Ecto neural progenitor cell (in vitro differentiated cells): ENCODE measurements around the gene SLC12A7.
"Not testable (repeated sequence)": the region's sequence is repeated elsewhere in the genome, so short reads cannot be mapped to it uniquely, and the experiment has no call there.

Experiments
- DNase-seq: peaks from one replicate; pipeline ENCODE4 v3.0.0-alpha.2; 2018; ENCODE audit warnings: low spot score

The SLC12A7 gene

DNA sequence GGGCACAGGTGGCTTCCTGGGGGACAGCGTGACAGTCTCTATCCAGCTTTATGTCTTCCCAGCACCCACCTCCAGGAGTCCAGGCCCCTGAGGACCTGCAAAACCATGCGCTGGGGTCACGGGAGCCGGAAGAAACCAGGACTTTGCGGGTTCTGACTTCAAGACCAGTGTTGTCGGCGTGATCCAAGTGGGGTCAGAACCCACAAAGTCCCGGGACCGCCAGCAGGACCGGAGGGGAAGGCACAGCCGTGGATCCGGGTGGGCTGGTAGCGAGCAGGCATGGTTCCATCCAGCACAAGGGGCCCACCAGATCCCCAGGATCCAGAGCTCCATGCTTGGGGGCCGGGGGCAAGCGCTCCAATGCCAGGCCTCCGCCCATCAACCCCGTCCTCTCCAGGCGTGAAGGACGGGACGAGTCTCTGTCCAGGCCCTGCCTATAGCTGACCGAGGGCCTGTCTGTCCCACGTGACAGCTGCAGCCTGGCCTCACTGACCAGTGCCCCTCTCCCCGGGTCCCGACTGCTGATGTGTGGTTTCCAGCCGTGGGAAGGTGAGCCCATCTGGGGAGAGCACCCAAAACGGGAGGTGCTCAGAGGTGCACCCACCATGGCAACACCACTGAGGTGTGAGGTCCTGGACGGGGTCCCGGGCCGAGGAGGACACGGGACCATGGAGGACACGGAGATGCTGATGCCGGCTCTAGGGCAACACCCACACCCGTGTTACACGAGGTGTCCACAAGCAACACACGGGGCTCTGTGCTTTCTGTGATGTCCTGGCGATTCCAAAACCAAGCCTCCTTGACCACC lies 48.9 kb downstream of the SLC12A7 start:
- DNase-seq: no peak

DNA sequence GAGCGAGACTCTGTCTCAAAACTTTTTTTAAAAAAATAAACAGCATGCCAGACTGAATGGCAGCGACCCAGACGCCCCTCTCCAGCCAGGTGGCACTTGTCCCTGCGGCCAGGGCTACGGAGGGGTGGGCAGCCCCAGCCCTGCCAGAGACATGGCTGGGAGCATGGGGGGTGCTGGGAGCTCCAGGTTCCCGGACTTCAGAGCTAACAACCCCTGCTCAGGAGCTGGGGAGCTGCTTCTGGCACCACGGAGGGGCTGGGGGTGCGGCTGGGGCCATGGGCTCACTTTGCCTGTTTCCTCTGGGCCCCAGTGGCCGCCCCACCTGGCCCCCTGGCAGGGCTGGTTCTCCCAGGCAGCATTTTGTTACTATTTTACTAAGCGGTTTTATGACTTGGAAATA lies 49.9 kb downstream of the SLC12A7 start:
- no peak for DNase-seq

DNA sequence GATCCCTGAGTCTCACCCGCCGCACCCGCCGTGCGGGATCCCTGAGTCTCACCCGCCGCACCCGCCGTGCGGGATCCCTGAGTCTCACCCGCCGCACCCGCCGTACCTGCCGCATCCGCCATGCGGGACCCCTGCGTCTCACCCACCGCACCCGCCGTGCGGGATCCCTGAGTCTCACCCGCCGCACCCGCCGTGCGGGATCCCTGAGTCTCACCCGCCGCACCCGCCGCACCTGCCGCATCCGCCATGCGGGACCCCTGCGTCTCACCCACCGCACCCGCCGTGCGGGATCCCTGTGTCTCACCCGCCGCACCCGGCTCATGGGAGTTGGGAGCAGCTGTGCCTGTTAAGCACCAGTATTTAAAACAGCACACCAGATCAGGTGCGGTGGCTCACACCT lies 50.6 kb downstream of the SLC12A7 start:
- not testable (repeated sequence) for DNase-seq

DNA sequence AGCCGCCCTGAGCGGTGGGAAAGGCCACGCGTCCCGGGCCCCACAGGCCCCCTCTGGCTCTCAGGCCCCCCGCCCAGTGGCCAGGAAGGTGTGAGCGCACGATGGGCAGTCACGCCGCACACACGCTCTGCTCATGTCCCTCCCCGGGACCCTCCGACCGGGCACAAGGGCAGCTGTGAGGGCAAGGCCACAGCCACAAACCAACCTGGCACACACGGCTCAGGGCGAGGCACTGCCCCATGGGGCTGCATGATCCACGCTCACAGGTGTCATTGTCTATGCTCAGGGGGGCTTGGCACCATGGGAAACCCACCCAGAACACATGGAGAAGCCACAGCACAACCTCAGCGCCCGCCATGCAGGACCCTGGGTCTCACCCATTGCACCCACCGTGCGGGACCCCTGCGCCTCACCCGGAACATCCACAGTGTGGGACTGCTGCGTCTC lies 51.3 kb downstream of the SLC12A7 start:
- DNase-seq: no peak

DNA sequence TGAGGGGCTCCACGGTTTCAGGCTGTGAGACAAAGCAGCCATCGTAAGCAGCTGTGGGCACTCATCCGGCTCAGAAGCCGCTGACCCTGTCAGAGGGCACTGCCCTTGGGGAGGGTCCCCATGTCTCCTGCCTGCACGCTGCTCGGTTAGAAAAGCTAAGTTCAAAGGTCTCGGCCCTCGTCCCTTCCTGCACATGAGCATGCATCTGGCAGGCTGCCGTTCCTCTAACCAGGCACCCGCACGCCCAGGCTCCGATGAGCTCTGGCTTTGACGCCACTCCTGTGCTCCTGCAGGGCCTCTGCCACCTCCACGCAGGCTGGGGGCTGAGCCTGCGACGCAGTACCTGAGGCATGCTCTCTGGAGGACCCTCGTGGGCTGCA lies 52.0 kb downstream of the SLC12A7 start:
- DNase-seq: no peak

DNA sequence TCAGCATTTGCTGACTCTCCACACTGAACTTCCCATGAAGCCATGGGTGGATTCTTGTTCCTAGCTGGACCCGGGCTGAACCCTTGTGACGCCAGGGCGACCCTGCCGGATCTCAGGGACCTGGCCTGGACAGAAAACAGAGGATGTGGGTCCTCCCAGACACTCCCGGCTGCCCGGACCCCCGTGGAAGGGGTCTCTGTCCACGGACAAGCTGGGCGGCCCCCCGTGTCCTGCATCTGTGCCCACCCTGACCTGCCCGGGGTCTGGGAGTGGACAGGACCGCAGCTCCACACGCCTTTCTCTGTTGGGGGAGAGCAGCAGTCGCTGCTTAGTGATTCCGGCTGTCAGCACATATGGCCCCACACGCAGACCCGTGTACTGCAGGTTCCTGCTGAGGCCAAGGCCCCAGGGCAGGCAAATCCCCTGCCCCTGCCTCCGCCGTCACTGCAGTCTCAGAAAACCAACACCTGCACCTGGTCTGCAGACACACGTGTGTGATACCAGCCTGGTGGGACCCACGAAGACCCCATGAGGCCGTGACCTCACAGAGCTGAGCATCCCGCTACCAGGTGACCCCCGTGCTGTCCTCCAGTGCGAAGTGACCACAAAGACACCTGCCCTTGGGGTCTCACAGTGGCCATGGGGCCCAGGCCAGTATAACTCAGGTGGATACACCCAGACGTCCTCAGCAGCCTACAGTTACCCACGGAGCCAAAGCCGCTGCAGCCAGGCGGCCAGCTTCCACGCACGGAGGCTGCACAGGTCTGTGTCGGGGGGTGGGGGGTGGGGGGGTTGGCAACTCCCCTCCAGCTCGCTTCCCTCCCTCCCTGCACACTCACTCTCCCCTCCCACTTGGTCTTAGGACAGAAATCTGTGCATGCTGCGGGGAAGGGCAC lies 52.6 kb downstream of the SLC12A7 start:
- DNase-seq: no peak

DNA sequence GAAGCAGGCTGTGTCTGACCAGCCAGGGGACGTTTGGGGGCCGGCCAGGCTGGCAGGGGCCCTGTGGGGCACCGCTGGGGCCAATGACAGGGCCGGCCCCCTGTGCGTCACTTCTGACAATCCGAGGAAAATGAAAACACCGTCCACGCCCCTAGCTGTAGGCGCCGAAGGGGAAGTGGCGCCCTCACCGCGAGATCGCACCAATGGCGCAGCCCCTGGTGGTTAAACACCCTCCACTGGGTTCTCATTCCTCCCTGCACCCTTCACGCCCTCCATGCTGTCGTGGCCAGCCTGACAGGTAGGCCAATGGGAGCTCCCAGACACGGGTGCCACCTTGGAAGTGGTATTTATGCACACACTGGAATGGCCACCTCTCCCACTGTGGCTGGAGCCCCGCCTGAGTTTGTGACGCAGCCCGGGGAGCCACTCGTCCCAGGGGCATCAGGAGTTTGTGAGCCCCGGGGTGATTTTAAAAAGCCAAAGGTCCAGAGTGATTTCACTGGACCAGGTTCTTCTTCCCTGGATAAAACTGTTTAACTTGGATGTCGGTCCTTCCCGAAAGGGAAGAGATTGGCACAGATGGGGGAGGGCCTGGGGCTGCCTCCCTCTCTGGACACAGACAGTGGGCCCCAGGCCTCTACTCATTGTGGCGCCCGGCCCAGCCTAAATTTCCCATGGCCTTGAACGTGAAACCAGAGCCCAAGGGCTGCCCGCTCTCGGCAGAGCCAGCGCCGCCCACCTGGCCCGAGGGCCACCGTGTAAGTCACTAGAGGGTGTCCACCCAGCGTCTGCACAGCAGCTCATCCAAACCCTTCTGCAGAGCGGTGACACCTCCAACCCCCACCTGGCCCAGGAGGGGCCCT lies 53.5 kb downstream of the SLC12A7 start:
- DNase-seq: no peak

DNA sequence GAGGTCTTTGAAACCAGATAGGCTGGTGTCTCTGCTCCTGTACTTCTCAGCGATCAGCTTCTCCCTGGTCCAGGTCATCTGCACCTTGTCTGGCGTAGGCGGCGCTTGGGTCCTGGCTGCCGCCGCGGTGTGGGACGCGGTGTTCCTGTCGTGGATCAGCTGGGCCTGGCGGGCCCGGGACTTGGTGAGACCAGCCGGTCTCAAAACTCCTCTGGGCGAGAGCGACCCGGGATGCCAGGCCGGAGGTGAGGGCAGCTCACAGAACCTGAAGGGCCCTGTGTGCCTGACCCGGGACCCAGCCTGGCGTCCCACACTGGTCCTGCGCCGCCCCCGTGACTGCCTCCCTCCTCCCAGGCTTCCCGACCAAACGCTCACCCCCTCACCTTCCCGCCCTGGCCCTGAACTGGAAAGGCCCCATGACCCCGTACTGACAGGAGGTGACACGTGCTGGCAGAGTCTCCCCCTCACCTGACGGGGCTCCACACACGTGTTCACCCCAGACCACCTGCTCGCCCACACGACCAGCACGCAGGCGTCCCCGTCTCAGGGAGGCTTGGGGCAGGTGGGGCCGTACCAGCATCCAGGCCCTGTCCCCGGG lies 54.3 kb downstream of the SLC12A7 start:
- DNase-seq: no peak

DNA sequence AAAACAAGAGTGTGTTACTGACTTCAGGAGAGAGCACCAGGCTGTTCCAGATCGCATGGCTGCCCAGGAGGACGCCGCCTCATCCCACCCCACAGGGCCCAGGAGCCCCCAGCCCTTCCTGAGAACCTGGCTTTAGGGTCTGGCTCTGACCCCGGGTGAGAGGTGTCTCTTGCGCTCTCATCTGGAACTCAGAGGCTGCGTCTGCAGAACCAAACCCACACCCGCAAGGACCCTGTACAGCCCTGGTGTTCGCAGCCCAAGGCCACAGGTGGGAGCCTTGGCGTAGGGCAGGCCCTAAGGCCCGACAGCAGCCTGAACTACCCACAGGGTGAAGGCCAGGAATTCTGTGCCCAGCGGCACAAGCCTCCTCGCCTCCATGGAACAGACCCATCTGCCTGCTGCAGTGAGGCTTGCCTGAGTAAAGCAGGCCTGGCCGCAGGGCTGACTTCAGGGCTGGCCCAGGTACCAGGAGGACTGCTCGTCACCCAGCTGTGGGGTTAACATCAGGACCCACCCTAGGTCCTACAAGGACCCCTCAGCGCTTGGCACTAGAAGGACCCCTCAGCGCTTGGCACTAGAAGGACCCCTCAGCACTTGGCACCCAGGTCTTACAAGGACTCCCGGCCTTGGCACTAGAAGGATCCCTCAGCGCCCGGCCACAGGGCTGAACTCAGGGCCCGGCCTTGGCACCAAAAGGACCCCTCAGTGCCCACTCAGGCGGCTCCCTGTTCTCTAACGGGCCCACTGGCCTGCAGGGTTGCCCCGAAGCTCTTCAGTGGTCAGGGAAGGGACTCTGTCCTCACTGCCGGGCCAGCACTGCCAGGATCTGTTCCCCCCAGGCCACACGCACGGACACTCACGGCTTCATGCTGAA lies 55.0 kb downstream of the SLC12A7 start:
- DNase-seq: no peak

DNA sequence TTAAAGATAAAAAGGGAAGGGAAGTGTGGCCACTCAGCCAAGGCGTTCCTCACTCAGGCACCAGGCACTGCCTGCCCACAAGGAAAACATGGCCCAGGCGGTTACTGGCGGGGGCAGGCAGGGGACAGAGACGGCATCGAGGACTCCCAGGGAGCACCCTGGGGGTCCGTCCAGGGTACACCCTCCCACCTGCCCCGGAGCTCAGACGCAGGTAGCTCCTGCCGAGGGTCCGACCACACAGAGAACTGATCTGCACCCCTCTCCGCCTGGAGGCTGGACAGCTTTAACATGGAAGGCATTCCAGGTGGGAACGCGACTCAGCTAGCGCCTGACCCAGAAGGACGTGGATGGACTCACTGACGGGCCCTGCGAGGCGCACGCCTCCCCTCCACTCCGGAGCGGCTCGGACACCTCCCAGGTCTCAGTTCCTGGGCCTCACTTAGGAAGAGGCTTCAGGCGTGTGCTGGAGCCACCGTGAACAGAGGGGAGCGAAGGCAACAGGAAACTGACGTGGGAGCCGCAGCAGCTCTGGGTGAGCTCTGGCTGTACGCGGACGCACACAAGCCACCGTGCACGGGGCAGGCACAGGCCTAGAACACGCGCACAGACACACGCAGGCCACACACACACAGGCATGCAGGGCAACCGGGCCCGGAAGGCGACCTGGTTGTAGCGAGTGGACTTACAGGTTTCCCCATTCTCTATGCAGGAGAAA lies 55.8 kb downstream of the SLC12A7 start:
- DNase-seq: no peak

DNA sequence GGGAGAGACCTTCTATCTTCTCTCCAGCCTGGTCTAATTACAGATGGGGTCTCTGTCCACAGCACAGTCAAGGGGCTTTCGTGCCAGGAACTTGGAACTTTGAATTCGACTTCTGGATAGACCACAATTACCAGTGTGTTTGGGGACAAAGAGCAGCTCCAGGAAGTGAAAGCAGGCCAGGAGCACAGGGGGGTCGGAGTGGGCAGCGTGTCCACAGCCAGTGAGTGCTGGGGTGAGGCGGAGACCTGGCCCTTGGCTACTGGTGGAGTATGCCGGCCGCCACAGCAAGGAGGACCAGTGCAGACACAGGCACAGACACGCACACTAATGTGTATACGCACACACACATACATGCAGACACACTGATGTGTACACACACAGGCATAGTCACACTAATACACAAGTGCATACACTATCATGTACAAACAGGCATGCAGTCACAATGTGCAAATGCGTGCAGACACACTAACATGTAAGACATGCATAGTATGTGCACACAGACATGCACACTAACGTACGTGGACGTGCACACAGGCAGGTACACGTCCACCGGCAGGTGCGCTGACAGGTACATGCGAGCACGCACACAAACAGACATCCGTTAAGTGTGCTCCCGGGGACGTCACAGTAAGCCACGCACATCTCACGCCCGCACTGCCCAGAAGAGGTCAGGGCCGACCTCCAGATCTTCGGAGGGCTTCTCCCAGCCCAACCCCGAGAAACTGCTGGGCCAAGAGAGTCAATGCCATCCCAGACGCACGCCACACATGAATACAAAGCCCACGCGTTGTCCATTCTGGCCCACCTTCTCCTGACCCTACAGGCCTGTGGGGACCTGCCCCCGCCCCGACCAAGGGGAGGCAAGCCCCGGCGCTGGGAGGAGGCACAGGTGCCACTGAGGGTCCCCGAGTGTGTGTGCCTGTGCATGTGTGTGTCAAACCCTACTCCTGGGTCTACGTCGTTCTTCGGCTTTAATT lies 56.8 kb downstream of the SLC12A7 start:
- DNase-seq: no peak

DNA sequence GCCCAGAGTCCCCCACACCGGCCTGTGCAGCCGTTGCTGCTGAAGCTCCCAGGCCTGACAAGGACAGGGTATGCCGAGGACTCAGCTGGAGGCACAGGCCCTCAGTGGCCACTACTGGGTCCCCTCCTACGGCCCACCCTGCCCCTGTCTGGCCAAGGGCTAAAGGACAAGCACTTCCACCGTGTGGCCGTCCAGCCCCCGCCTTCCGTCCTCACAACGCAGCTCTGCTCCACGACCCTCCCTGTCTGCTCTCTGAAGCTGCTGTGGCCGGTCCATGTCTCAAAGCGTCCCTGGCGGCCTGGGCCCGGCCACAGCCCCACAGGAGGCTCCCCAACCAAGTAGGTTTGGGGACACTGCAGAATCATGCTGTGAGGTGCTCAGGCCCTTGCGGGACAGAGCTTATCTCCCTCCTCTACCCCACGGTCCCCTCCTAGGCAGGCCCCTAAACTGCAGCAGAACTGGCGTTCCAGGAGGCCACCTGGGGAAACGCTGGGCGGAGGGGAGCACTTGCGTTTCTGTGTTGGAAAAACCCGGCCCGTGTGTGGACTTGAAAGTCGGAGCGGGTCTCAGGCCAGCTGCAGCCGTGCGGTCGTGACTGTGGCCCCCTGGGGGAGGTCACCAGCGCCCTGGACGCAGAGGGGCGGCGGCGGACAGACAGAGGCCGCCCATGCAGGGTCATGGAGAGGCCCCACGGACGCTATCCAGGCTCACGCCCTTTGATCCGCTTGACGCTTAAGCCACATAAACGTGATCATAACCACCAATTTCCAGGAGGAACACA lies 57.7 kb downstream of the SLC12A7 start:
- no peak for DNase-seq

DNA sequence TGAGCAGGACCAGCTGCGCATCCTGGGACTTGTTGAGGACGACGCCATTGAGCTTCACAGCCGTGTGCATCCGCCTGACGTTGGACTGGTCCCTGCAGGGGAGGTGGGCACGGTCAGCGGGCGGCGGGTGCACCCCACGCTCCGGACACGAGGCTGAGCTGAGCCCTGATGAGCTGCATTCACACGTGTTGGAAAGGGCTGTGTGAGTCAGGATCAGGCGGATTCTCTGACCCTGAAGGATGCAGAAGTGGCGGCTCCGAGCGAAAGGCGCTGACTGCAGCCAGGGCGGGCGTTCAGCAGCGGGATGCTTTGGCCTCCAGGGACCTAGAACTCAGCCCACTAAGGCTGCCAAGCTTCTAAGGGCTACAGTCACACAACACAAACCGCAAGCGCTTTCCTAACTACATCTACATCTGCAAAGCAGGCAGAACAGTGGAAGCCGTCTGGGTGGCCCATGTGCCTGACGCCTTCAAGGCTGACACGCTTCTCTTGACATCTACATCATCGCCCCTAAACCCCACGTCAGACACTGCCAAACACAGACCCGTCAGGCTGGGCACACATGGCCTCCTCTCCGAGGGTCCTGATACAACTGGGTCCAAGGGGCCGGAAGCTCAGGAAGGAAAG lies 58.4 kb downstream of the SLC12A7 start:
- DNase-seq: no peak

DNA sequence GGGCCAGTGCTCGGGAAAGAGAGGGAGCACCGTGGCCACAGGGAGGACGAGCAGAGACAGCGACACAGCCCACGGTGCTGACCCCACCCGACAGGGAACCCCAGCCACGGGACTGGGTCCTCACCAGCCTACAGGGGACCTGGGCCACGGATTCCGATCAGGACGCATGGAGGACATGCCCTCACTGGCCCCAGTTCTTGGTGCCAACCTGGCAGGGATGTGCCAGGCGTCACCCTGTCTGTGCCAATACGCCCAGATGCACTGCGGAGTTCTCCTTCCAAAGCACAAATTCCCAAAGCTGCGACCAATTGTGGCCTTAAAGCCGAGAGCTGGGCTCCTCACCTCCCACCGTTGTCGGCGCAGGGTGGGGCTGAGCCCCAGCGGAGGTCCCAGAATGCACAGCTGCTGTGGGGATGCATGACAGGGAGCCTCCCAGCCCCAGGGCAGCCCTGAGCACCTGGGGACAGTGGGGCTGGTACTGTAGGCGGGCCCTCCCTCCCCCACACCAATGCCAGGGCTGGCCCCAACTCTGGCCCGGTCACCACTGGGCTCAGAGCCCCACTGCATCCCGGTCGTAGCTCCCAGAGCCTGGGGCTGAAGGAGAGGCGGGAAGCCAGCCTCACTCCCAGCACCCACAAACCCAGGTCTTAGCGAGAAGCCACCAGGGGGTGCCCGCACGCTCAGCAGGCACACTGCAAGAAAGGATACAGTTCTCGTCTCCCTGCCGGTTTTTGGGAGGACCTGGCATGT lies 59.0 kb downstream of the SLC12A7 start:
- no peak for DNase-seq

DNA sequence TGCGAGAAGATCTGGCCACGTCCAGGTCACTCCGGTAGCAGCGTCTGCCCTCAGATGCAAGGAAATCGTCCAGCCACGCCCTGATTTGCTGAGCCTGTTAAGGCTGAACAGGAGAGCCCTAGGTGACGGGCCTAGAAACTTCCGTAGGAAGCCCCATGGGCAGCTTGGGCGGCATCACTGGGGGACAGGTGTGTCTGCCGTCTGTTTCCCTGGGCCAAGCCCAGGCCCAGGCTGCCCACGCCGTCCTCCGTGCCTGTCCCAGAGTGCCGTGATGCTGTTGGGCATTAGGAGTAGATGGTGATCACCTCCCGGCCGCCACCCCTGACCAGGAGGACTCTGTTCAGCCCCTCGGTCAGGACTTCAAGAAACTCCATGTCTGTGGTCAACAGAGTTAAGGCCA lies 59.8 kb downstream of the SLC12A7 start:
- DNase-seq: no peak

DNA sequence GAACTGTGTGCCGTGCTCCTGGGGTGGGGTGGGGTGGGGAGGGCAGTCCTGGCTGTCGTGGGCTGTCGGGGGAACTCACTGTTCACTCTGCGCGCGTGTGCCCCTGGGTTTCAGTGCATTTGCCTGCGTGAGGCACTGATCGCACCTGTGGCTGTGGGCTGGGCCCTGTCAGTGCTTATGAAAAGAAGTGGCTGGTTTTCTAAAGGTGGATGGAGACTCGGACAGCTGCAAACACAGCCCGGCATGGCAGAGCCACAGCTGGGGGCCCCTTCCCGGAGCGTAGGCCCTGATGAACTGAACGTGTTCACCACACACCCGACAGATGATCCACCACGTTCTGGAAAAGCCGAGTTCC lies 60.5 kb downstream of the SLC12A7 start:
- no peak for DNase-seq
